AG08396 (cell line): ENCODE results near the gene NEK6.

ENCODE experiments used
- DNase-seq: peaks from one replicate; pipeline ENCODE4 v3.0.0; 2012; ENCODE audit warnings: low spot score, mixed read lengths

NEK6 gene

GRCh38 chr9:124354346-124355038 lies 96.7 kb downstream of the NEK6 start:
- DNase-seq: no peak

DNA sequence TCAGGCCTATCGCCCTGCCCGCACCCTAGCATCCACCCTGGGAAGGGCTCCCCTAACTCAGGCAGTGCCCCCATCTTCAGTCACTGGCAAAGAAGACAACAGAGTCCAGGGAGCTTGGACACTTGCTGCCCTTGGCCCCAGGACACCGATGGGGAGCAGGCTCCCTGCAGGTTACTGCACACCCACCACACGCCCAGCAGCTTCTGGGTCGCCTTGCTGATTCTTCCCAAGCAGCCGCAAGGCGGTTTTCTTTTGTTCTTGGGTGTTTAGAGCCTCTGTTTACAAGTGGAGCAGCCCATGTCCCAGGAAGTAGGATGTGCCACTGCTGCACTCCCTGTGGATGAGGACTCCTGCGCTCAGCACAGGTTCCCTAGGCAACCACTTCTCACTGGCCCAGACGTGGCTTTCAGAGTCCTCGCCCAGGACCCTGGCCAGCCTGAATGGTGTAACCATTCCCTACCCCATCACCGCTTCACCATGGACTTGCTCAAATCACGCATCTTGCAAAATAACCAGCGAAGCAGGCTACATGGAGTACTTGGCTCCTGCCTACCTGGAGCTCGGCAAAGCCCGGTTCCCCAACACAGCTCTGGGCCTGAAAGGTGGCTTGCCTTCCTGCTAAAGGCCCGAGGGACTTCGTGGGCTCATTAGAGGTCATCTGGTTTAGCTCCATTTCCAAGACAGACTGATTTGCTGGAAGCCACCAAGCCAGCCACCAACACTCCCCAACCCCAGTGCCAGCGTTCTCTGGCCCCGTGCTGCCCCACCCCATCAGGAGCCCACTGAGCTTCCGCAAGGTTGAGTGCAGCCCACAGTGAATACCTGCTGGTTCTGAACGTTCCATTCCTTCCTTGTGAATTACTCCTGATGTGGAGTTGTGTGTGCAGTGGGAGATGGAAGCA lies 97.5 kb downstream of the NEK6 start:
- no peak for DNase-seq

DNA sequence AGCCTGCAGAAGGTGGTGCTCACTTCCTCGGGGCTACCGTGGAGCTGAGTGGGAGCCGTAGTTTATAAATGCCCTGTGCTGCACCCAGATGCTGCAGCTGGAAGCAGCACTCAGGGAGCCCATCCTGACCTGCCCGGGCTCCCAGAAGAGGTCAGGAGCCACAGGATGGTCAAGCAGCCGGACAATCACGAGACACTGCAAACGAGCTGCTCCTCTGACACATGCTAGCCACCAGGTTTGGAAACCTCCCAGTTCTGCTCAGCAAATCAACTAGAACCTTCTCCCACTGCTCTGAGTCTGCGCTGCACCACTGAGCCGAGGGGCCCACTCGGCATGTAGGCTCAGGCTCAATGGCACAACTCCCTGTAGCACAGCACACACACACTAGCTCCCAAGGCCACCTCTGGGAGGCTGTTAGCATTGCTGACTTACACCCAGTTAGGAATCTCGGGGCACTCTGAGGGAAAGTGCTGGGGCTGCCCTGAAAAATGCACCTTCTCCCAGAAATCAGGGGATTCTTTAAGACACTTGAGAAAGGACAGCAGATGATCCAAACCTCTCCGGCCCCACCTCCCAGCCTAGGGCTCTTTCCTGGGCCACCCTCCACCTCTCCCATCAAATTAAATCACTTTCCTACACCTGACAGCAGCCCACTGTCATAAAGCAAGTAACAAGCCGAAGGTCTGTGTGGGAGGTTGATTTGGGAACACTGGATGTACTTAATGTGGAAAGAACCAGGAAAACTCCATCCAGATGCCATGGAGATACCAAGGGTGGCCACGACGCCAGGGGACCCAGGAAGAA lies 98.4 kb downstream of the NEK6 start:
- DNase-seq: no peak

GRCh38 chr9:124356745-124357390 lies 99.1 kb downstream of the NEK6 start:
- DNase-seq: no peak

GRCh38 chr9:124357721-124358361 lies 100.1 kb downstream of the NEK6 start:
- DNase-seq: no peak

DNA sequence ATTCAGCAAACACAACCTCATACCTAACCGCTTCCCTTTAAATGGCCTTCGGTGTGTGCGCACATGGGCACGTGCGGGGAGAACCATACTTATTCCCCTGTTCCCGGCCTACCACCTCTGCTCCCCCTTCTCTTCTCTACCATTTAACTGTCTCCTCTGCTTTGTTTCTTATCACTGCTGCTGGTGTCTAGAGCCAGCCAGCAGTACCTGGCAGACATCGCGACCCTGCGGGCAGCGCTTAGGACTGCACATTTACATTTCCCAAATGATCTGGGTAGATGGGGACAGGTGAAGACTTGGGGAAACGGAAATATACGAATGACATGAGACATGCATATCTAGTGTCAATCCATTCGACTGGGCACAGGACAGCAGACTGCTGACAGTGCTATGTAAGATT lies 100.9 kb downstream of the NEK6 start:
- no peak for DNase-seq

DNA sequence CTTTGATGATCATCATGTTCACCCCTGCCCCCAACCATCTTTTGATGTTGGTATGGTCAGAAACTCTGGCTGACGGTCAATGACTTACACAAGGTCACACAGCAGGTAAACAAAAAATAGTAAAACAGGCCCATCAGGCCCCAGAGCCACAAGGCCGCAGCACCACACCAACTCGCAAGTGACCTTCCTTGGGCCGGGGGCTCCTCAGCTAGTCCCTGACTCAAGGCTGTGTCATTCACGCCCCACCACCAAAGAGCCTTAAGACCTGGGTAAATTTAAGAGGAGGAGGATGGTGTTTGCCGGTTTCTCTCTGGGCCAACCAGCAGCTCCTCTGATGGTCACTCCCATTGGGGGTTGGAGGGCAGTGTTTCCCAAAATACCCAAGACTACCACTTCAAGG lies 101.7 kb downstream of the NEK6 start:
- DNase-seq: no peak

- DNase-seq: no peak
Measured at GRCh38 chr9:124359855-124360678, 102.3 kb downstream of the NEK6 start.

- no peak for DNase-seq
Measured at GRCh38 chr9:124361128-124361527, 103.4 kb downstream of the NEK6 start.

GRCh38 chr9:124363326-124364096 lies 105.8 kb downstream of the NEK6 start:
- DNase-seq: no peak

- no peak for DNase-seq
Measured at GRCh38 chr9:124364141-124364540, 106.4 kb downstream of the NEK6 start.

GRCh38 chr9:124365036-124365435 lies 107.3 kb downstream of the NEK6 start:
- no peak for DNase-seq

GRCh38 chr9:124366476-124367220 lies 108.9 kb downstream of the NEK6 start:
- no peak for DNase-seq

DNA sequence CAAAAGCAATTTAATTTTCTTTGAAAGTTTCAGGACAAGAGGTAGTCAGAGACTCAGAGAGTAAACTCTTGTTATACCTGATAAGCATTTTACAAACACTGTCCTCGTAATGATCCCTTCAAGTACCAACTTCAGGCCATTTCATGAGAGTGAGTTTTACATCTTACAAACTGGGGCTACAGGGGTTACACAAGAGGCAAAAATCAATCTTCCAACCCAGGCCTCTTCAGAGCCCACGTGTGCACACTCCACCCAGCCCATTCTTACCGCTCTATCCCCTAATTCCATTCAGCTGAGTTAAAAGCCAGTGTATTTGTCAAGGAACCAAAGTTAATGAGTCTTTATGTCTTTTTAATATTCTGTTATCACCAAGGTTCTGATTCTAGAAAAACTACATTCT lies 110.9 kb downstream of the NEK6 start:
- no peak for DNase-seq

GRCh38 chr9:124369231-124369797 lies 111.6 kb downstream of the NEK6 start:
- DNase-seq: no peak

DNA sequence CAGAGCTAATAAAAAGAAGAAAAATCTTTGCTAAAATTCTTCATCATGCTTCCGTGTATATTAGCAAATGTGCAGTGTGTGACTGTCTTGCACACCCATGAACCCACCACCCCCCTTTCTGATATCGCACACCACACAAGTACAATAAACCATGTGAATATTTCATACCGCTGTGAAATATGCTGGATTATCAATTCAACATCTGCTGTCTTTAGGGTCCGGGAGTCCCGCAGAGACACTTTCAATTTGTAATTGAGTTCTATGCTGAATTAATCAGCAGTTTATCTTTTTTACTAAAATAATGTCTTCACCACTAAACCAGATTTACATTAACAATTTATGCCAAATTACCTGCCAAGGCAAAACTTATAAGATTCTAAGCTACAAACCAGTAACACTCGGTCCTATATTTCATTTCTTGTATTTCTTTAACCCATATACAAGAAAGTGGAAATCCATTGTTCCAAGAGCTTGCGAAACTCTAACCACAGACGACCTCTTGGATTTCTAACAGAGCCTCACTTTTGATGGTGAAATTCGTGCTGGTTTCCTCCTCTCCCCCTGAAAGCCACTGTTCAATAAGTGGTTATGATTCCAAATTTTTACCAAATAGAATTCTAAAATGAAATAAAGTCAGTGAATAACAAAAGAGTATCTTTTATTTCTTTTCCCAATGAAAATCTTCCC lies 113.3 kb downstream of the NEK6 start:
- no peak for DNase-seq

- DNase-seq: no peak
Measured at GRCh38 chr9:124372038-124372437, 114.3 kb downstream of the NEK6 start.

DNA sequence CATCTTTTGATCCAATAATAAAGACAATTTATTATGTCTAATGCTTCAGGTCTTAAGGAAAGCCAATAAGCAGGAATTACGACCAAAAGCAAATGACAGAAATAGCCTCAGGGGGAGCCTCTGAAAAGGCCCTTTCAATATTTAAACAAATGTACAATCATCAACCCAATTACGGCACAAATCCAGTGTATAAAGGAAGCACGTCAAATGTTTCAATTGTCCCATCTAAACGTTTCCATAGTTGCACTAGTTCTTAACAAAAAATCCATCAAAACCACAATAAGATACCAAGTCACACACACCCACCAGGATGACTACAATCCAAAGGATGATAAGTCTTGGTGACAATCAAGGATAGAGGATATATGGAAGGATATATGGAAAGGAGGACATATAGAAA lies 115.6 kb downstream of the NEK6 start:
- DNase-seq: no peak
